ENCODE data around the gene RNASE11.

The RNASE11 gene

DNA sequence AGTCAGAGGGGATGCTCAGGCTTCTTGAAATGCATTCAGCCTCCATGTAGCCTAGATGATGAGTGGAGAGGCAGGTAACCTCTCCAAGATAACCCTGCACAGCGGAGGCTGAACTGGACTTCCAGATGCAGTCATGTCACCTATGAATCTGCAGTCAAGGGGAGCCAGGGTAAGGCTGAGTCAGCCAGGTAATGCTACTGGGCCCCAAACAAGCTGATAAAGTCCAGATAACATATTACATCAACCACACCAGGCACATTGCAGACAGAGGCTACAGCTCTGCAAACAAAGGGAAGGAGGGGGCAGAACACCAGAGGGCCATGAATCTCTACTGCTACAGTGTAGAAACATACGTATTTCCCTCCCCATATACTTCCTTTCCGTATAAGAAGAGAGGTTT lies 40.9 kb downstream of the RNASE11 start:
- no peaks in the 10 kb centered on the region for H3K36me3 ChIP-seq (ENCODE audit: insufficient read depth, low read length)
- no peak overlapping the region for H3K27ac ChIP-seq
- no peak overlapping the region for H3K4me3 ChIP-seq
- H3K9me3 ChIP-seq (ENCODE audit: low read depth, low read length) = no peaks in the 10 kb centered on the region
- DNase-seq (ENCODE audit: low read depth, low spot score) = no peak
- TF ChIP-seq POLR2AphosphoS5 (IDR thresholded peaks at IDR 0.05; ENCODE audit: borderline replicate concordance, low read depth, low read length) (no peak), EZH2 (IDR thresholded peaks at IDR 0.05) (no peak), FOXP2 (optimal IDR thresholded peaks at IDR 0.05; ENCODE audit: control extremely low read depth, extremely low read length, insufficient read depth) (no peak)
- no peak overlapping the region for H3K9ac ChIP-seq (ENCODE audit: insufficient read length)

DNA sequence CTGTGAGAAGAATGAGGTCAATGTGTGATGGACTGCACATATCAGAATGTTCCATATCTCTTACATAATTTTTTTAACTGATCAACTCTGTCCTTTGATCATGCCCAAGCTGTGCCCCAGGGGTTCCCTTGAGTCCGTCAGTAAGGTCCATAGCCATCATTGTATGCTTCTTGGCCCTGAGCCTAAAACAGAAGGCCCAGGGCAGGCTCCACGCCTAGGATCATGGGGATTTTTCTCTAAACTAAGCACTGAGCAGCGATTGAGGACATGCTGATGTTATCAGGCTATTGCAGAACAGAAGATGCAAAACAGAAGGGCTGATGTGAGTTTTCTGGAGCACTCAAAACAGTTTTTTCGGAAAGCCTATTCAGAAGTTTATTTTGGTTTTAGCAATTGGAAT lies 47.9 kb downstream of the RNASE11 start:
- no peak overlapping the region for H3K27ac ChIP-seq
- H3K36me3 ChIP-seq (ENCODE audit: insufficient read depth, low read length) = no peaks in the 10 kb centered on the region
- no peak for TF ChIP-seq POLR2AphosphoS5 (IDR thresholded peaks at IDR 0.05; ENCODE audit: borderline replicate concordance, low read depth, low read length)
- TF ChIP-seq EZH2 (IDR thresholded peaks at IDR 0.05) = no peak
- no peak for TF ChIP-seq FOXP2 (optimal IDR thresholded peaks at IDR 0.05; ENCODE audit: control extremely low read depth, extremely low read length, insufficient read depth)
- no peak for DNase-seq (ENCODE audit: low read depth, low spot score)
- no peak overlapping the region for H3K9ac ChIP-seq (ENCODE audit: insufficient read length)
- H3K9me3 ChIP-seq (ENCODE audit: low read depth, low read length) = no peaks in the 10 kb centered on the region
- no peak overlapping the region for H3K4me3 ChIP-seq
